NCI-H82 treated with DMSO at 0.1 percent for 48 hours (cell line): Measurements from ENCODE around the gene ADCY7.

Experiments
- DNase-seq: peaks from one replicate; lab custom pipeline; 2025; ENCODE audit not compliant: unreplicated experiment; lab: John Stamatoyannopoulos, UW

Gene ADCY7

DNA sequence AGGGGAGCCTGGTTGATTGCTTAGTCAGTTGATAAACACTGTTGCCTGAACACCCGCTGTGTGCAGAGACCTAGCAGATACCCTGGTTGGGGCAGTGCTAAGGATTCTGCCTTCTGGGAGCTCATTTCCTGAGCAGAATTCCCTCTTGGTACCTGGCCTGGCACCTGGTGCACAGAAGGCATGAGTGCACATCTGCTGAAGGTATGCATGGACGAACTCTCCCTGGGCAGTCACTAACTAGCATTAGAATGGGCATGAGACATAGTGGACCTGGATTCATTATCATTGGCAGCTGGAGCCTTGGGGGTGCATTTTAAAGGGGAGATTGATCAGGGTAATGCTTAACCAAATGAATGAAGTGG is 13.1 kb downstream of the ADCY7 start:
- no peak for DNase-seq

DNA sequence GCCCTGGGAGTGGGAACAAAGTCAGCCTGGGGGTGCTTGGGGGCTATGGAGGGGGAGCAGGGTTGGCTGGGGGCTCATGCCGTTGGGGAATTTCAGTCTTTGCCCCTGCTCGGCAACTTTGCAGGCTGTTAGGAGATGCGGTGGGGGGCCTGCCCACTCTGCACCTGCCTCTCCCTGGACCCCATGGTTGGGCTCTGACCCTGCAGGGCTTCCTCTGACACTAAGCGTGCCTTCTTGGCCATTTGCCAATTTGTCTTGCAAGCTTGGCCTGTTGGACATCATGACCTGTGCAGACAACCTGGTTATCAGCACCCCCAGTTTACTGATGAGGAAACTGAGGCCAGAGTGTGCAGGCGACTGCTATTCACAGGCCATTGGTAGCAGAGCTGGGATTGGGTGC is 14.6 kb downstream of the ADCY7 start:
- DNase-seq, result no peak

DNA sequence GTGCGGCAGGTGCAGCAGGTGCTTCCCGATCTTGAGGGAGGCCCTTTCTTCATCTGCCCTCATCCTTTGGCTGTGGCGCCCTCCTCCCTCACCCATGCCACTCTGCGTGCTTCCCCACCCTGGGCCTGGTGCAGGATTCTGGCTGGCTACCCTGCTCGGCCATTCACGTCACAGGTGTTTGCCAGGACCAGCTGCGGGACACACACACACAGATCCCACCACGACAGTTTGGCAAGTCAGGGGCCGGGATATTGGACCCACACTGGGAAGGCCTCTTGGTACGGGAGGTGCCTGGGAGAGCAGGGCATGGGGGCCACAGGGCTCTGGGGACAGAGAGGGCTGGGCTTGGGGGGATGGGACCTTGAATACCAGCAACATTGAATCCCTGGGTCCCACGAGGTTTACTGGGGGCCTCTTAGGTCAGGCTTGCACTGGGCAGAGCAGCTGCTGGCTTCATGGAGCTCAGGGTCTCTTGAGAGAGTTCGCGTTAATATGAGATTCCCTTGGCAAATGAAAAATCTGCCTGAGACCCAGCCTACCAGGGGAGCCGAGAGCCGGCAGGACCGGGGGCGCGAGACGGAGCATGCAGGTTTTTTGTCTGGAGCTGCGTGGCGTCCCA is 15.1 kb downstream of the ADCY7 start:
- DNase-seq, result no peak

DNA sequence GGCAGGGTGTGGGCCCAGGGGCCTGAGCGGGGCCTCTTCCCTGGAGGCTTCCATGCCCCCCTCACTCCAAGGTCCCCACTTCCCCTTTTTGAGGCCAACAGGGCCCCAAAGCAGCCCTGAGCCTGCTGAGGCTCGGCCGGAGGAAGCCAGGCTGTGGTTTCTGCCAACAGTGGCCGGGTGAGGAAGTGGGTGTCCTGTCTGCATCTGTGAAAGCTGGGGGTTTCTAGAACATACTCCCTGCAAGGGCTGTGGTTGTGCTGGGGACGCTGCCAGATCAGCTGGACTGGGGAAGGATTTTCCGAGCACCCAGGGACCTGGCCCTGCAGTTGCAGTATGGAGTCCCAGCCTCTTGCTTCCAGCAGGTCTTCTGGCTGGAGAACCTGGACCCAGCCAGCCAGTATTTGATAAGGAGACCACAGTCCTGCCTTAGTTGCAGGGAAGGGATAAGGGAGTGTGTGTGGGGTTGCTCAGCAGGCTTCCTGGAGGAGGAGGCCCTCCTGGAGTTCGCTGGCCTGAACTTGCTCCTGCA is 15.7 kb downstream of the ADCY7 start:
- no peak for DNase-seq

DNA sequence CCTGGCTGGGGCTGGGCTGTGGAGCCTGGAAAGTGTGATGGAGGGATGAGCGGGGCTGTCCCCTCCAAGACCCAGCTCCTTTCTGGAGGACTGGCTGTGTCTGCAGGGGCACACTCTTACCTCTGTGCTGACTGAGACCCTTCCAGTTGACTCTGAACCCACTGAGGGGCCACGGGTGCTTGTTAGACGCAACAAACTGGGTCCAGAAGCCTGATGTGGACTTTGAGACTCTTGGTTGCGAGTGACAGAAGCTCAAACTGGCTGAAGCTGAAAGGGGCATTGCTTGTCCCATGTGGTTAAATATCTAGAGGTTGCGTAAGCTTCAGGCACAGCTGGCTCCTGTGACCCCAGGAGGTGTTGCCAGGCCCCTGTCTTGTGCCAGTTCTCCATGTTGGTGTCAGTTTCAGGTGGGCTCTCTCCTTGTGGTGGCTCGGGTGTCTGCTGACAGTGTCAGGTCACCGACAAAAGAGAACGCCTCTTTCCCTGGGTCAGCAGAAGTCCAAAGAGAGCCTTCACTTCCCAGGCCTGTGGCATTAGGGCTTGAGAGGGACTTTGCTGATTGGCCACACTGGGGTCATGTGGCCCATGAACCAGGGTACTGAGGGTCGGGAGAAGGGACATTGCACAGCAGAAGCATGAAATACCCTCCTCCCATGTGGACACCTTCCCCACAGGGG is 16.7 kb downstream of the ADCY7 start:
- no peak for DNase-seq

DNA sequence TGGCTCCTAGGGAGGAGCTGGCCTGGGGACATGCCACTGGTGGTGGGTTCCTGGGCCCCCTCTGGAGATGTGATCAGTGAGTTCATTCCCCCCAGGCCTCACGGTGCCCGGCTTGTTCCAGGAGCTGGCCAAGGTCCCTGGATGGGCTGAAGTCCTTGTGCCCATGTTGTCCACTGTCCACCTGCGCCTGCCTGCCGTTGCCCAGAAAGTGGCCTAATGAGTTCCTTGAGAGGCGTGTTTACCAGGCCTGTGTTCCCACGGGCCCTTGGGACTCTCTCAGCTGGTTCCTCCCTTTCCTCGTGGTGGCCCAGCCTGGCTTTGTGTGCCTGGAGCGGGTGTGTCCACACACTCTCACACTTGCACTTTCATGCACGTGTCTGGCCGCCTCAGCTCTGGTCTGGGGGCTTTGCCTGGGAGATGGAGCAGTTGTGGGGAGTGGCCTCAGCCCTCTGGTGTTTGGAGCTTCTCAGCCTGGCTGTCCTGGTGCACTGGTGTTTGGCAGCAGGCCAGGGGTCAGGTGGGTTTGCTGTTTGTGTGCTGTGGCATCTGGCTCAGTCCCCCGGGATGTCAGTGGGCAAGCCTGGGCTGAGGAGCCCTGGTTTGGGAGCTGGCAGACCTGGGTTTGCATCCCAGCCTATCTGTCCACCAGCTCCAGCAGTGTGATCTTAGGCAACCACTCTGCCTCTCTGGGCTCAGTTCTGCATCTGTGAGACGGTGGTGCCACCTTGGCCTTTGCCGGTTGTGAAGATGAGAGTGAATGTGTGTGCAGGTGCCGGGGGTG is 18.0 kb downstream of the ADCY7 start:
- DNase-seq, result no peak

DNA sequence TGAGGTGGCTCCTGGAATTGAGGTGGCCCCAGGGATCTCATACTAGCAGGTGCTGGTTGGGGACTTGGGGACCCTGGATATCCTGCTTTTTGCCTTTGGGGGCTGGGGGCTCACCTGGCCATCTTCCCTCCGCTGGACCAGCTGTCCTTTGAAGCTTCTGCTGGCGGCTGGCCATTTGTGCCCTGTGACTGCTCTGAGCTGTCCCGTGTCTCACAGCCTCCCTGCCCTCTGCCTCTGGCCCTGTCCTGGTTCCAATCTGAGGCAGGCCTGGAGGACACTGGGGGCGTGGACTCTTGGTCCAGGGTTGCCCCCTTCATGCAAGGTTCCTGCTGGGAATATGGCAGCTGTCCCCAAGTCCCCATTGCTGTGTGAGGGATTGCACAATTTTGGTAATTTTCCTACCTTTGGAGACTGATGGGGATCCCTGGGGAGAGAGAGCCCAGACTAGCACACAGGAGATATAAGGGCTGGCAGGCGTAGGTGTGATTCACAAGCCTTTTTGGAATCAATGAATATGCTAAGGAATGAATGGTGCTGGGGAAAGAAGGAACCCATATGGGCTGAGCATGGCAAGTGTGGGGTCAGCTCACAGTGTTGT is 19.2 kb downstream of the ADCY7 start:
- no peak for DNase-seq

DNA sequence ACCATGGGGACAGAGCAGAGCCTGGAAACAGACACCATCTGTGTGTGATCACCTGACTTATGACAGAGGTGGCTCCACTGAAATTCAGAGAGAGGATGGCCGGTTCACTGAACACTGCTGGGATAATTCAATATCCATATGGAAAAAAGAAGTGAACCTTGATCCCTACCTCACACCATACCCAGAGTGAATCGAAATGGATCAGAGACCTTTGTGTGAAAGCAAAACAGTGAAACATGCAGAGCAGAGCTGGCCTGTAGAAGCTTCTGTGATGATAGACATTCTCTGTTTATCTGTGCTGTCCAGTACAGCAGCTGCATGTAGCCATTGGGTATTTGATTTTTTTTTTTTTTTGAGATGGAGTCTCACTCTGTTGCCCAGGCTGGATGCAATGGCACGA is 20.3 kb downstream of the ADCY7 start:
- no peak for DNase-seq

DNA sequence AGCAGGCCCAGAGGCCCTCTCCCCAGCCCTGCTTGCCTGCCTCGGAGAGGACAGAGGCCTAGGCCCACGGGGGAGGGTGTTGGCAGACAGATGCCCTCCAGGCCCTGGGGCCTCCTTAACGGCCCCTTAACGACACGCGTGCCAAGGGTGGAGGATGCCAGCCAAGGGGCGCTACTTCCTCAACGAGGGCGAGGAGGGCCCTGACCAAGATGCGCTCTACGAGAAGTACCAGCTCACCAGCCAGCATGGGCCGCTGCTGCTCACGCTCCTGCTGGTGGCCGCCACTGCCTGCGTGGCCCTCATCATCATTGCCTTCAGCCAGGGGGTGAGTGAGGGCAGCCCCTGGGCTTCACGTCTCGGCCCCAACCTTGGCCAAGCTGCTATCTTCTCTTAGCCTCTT is 21.7 kb downstream of the ADCY7 start:
- no peak for DNase-seq

DNA sequence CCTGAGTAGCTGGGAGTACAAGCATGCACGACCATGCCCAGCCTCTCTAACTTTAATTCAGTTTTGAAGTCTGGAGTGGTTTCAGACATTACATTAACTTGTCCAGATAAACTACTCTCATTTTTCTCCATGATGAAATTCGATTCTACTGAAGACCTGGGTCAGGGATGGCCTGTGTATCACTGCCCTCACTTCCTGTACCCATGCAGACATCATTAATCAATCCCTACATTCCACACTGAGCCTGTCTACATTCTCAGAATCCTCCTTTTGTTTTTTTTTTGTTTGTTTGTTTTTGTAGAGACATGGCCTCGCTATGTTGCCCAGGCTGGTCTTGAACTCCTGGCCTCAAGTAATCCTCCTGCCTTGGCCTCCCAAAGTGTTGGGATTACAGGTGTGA is 22.6 kb downstream of the ADCY7 start:
- DNase-seq, result no peak

DNA sequence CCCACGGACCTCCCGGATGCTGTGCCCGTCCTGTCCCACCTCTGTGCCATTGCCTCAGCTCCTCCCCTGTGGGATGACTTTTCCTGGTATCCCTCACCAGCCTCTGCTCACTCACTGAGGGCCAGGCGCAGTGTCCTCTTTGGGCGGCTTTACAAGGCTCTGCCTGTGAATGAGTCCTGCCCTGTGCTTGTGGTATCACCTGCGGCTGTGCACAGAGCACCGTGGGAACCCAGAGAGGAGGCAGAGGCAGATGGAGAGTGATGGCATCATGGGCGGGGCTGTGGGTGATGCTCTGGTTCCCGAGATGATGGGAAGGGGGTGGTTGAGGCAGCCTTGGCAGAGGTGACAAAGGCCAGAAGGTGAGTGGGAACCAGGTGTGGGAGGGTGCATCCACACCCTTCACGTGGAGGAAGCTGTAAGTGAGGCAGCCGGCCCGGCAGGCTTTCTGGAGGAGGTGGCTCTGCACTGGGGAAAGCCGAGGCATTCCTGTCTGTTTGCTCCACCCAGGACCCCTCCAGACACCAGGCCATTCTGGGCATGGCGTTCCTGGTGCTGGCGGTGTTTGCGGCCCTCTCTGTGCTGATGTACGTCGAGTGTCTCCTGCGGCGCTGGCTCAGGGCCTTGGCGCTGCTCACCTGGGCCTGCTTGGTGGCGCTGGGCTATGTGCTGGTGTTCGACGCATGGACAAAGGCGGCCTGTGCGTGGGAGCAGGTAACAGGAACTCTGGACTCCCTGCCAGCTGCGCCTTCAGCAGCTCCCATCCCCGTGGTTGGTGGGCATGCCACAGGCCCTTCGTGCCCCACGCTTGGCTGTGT is 23.8 kb downstream of the ADCY7 start:
- no peak for DNase-seq

DNA sequence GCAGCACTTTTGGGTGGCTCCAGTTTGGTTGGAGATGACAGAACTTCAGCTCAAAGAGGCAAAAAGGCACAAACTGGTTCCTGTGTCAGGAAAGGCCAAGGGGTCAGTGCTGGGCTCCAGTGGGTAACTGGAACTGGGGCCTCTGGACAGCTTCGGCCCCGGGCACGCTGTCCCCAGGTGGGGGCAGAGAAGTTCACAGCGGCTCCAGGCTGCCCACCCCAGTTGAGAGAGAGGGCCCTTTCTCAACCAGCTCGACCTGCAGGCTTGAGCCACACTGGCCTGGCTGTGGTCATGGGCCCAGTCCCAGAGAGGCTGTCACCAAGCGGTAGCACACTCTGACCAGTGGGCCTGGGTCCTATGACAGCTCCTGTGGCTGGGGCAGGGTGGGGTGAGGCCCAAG is 24.5 kb downstream of the ADCY7 start:
- DNase-seq, result no peak

DNA sequence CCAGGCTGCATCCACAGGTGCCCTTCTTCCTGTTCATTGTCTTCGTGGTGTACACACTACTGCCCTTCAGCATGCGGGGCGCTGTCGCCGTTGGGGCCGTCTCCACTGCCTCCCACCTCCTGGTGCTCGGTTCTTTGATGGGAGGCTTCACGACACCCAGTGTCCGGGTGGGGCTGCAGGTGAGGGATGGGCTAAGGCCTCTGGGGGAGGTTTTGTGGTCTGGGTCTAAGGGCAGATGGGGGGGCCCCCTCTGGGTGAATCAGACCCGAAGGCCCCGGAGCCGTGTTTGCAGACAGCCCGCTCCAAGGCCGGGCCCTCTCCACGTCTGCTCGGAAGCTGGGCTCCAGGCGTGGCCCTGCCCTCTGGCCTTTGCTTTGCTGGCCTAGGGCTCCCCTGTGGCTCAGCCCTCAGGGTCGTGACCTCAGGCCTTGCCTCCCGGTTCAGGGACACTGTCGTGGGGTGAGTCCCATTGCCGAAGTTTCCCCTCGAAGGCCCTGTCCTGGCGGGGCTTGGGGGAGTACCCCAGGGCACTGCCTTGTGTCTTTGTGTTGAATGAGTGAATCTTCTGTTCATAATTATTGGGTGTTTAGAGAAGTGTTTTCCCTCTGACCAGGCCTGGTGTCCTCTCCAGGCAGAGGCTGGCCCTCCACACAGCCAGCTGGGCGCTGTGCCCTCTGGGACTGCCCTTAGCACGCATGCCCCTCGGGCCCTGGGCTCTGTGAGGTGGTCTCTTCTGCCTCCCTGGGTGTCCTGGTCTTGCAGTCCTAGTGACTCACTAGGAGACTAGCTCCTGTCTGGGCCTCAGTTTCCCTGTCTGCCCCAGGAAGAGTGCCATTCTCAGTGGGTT is 25.6 kb downstream of the ADCY7 start:
- no peak for DNase-seq

DNA sequence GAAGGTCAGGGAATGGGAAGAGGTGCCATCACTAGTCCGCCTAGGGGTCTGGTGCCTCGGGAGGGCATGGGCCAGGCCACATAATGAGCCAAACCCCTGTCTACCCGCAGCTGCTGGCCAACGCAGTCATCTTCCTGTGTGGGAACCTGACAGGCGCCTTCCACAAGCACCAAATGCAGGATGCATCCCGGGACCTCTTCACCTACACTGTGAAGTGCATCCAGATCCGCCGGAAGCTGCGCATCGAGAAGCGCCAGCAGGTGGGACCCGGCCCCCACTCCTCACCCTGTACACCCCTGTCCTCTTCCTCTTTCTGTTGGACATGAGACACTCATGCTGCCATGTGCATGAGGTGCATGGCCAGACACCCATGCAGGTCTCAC is 26.2 kb downstream of the ADCY7 start:
- DNase-seq, result no peak

DNA sequence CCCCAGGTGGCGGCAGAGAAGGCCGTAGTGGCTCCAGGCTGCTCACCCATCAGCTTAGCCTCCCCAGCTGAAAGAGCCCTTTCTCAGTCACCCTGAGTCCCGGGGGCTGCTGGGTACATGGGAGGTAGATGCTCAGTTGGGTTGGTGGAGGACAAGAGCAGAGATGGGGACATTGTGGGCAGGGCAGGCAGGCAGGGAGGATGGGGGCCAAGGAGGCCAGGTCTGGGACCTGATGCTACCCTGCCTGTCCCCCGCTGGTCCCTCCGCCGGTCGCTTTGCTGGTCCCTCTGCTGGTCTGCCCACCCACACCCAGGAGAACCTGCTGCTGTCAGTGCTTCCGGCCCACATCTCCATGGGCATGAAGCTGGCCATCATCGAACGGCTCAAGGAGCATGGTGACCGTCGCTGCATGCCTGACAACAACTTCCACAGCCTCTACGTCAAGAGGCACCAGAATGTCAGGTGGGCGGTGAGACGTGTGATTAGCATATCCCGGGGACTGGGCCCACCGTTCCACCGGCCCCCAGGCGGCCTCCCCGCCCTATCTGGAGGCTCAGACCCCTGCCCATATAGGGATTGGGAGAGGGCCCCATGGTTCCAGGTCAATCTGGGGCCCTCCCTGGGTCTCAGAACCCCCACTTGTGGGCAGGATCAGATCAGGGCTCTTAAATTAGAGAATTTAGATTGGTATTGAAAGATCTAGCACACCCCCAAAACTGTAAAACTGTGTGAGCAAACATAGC is 26.9 kb downstream of the ADCY7 start:
- no peak for DNase-seq

DNA sequence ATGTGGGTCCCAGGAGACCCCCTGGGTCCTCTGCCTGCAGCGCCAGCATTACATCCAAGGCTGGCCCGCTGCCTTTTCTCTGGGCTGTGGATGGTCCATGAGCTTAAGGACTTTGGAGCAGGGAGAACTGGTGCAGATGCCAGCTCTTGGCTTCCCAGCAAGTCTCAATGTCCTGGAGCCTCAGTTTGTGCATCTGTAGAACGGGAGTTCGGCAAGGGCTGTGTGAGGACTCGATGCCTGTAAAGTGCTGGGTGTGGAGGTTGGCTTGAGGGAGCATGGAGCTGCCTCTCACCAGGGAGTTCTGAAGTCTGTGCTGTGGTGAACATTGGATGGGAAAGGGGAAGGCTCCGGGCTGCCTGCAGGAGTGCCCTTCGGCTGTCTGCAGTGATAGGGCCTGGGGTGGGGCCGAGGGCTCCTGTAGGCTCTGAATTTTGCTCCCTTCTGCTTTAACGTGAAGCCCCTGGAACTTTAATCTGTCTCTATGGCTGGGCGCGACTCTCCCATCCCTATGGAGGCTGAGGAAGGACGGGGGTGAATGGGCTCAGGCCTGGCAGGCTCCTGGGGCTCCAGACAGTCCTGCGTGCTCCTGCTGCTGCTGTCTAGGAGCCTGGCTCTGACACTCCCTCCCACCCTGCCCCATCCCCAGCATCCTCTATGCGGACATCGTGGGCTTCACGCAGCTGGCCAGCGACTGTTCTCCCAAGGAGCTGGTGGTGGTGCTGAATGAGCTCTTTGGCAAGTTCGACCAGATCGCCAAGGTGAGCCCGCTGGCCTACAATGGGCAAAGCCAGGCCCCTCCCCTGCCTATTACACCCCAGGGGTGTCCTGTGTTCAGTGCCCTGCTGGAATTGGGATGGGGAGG is 27.9 kb downstream of the ADCY7 start:
- no peak for DNase-seq

DNA sequence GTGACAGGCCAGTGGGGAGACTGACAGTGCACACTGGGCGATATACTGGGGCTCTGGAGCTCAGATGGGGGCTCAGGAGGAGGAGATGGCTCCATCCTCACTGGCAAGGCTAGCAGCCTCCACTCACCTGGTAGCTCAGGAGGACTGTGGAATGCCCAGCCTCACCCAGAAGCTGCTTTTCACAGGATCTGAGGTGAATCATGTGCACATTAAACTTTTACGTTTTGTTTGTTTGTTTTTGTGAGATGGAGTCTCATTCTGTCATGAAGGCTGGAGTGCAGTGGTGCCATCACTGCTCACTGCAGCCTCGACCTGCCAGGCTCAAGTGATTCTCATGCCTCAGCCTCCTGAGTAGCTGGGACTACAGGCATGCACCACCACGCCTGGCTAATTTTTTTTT is 28.6 kb downstream of the ADCY7 start:
- no peak for DNase-seq

DNA sequence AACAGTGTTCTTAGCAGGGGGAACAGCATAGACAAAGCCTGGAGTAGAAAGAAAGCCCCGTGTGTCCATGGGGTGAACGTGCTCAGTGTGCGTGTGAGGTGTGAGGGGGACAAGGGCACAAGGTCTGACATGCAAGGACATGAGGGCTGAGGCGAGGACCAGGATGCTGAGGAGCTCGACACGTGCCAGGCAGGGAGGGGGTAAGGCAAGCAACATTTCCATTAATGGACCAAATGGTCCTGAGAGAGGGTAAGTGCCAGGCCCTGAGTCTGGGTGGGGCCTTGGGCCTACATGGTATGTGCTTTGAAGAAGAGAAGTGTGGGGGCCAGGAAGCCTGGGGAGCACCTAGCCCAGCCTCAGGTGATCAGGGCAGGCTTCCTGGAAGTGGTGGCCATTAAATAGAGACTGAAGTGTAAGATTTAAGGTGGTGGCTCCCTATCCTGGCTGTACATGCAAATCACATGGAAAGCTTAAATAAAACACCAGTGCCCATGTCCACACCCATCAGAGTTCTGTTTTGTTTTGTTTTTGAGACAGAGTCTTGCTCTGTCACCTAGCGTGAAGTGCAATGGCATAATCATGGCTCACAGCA is 29.3 kb downstream of the ADCY7 start:
- no peak for DNase-seq
